ENCODE measurements around the gene ZNF148. TPM values are rescaled to one million over a fixed set of nuclear protein-coding genes. Genes with fewer than 3 reads are reported as not detected.

Gene ZNF148
- total RNA-seq, 1 donor from 2014 or later = 44.5 TPM

- Histone ChIP-seq H3K4me2 (ENCODE audit: low read length) (no peak overlapping the region), H2AFZ (ENCODE audit: low read depth, low read length) (no peak overlapping the region), H3K36me3 (ENCODE audit: insufficient read depth, low read length) (no peaks in the 10 kb centered on the region), H4K20me1 (ENCODE audit: insufficient read depth, low read length) (peaks cover 17% of the 10 kb centered on the region), H3K4me1 (ENCODE audit: insufficient read depth, low read length) (peaks cover 8% of the 10 kb centered on the region), H3K79me2 (ENCODE audit: insufficient read depth, low read length) (peaks cover 30% of the 10 kb centered on the region), H3K9me3 (ENCODE audit: insufficient read depth, low read depth, low read length) (no peaks in the 10 kb centered on the region), H3K9ac (ENCODE audit: low read length) (no peak overlapping the region), H3K27me3 (ENCODE audit: insufficient read depth, low read length) (no peaks in the 10 kb centered on the region), H3K4me3 (ENCODE audit: insufficient read depth, low read depth, low read length) (no peak overlapping the region), H3K27ac (ENCODE audit: low read depth, low read length) (no peak overlapping the region)
- H3K4me3 Mint-ChIP-seq (ENCODE audit: unreplicated experiment) = peak overlapping the region; percentile 31
- no peak for TF ChIP-seq EZH2 (IDR thresholded peaks at IDR 0.05; ENCODE audit: insufficient read depth, low read length)
- no peak for TF ChIP-seq CTCF (IDR thresholded peaks at IDR 0.05; ENCODE audit: insufficient read depth, low read depth, low read length)
- H3K27me3 Mint-ChIP-seq (ENCODE audit: low read depth, unreplicated experiment) = no peaks in the 10 kb centered on the region
- no peaks in the 10 kb centered on the region for H3K9me3 Mint-ChIP-seq (ENCODE audit: unreplicated experiment)
- no peak overlapping the region for H3K27ac Mint-ChIP-seq (ENCODE audit: unreplicated experiment)
- peaks cover 14% of the 10 kb centered on the region for H3K4me1 Mint-ChIP-seq (ENCODE audit: low read depth, unreplicated experiment)
- FAIRE-seq (peak; percentile 55), DNase-seq (ENCODE audit: low read depth) (peak; percentile 88)
- H3K36me3 Mint-ChIP-seq (ENCODE audit: low read depth, unreplicated experiment) = peaks cover 2% of the 10 kb centered on the region
Observed at GRCh38 chr3:125280668-125281361, 94.3 kb downstream of the ZNF148 start.

- Histone ChIP-seq H3K27me3 (ENCODE audit: insufficient read depth, low read length) (no peaks in the 10 kb centered on the region), H3K36me3 (ENCODE audit: insufficient read depth, low read length) (no peaks in the 10 kb centered on the region), H3K9ac (ENCODE audit: low read length) (no peak overlapping the region), H3K27ac (ENCODE audit: low read depth, low read length) (no peak overlapping the region), H3K4me2 (ENCODE audit: low read length) (no peak overlapping the region), H3K4me3 (ENCODE audit: insufficient read depth, low read depth, low read length) (no peak overlapping the region), H4K20me1 (ENCODE audit: insufficient read depth, low read length) (peaks cover 10% of the 10 kb centered on the region), H3K79me2 (ENCODE audit: insufficient read depth, low read length) (peaks cover 6% of the 10 kb centered on the region), H2AFZ (ENCODE audit: low read depth, low read length) (no peak overlapping the region), H3K9me3 (ENCODE audit: insufficient read depth, low read depth, low read length) (no peaks in the 10 kb centered on the region), H3K4me1 (ENCODE audit: insufficient read depth, low read length) (peaks cover 8% of the 10 kb centered on the region)
- TF ChIP-seq EZH2 (IDR thresholded peaks at IDR 0.05; ENCODE audit: insufficient read depth, low read length) (no peak), CTCF (IDR thresholded peaks at IDR 0.05; ENCODE audit: insufficient read depth, low read depth, low read length) (no peak)
- Mint-ChIP-seq H3K27ac (ENCODE audit: unreplicated experiment) (no peak overlapping the region), H3K27me3 (ENCODE audit: low read depth, unreplicated experiment) (no peaks in the 10 kb centered on the region), H3K4me1 (ENCODE audit: low read depth, unreplicated experiment) (peaks cover 13% of the 10 kb centered on the region), H3K9me3 (ENCODE audit: unreplicated experiment) (no peaks in the 10 kb centered on the region), H3K36me3 (ENCODE audit: low read depth, unreplicated experiment) (peaks cover 2% of the 10 kb centered on the region), H3K4me3 (ENCODE audit: unreplicated experiment) (no peak overlapping the region)
- DNase-seq (ENCODE audit: low read depth) = no peak
- FAIRE-seq = no peak
Observed at GRCh38 chr3:125278155-125278554, 97.0 kb downstream of the ZNF148 start.

DNA sequence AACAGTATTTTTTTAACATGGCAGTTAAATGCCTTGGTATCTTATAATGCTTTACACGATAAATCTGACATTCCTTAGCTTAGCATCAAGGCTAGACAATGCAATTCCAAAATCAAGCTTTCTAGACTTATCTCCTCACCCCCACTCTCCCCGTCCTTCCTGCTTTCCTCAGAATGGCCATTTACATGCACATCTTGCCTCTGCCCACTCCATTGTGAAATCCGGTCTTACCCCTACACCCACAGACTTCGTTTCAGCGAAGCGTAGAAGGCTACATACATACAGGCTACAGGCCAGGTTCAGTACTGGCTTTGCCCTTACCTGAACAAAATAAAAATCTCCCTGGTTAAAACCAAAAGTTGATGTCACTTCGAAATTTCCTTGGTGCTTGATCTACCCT is 104.0 kb downstream of the ZNF148 start:
- Histone ChIP-seq H3K27ac (ENCODE audit: low read depth, low read length) (no peak overlapping the region), H2AFZ (ENCODE audit: low read depth, low read length) (no peak overlapping the region), H3K36me3 (ENCODE audit: insufficient read depth, low read length) (no peaks in the 10 kb centered on the region), H3K4me3 (ENCODE audit: insufficient read depth, low read depth, low read length) (no peak overlapping the region), H3K9me3 (ENCODE audit: insufficient read depth, low read depth, low read length) (no peaks in the 10 kb centered on the region), H4K20me1 (ENCODE audit: insufficient read depth, low read length) (peaks cover 23% of the 10 kb centered on the region), H3K4me1 (ENCODE audit: insufficient read depth, low read length) (no peaks in the 10 kb centered on the region), H3K9ac (ENCODE audit: low read length) (no peak overlapping the region), H3K4me2 (ENCODE audit: low read length) (no peak overlapping the region), H3K79me2 (ENCODE audit: insufficient read depth, low read length) (peaks cover 23% of the 10 kb centered on the region), H3K27me3 (ENCODE audit: insufficient read depth, low read length) (no peaks in the 10 kb centered on the region)
- peaks cover 2% of the 10 kb centered on the region for H3K9me3 Mint-ChIP-seq (ENCODE audit: unreplicated experiment)
- DNase-seq (ENCODE audit: low read depth) (no peak), FAIRE-seq (no peak)
- no peak for TF ChIP-seq EZH2 (IDR thresholded peaks at IDR 0.05; ENCODE audit: insufficient read depth, low read length)
- TF ChIP-seq CTCF (IDR thresholded peaks at IDR 0.05; ENCODE audit: insufficient read depth, low read depth, low read length) = no peak
- peak overlapping the region; percentile 2 for H3K27ac Mint-ChIP-seq (ENCODE audit: unreplicated experiment)
- no peaks in the 10 kb centered on the region for H3K4me1 Mint-ChIP-seq (ENCODE audit: low read depth, unreplicated experiment)
- no peaks in the 10 kb centered on the region for H3K27me3 Mint-ChIP-seq (ENCODE audit: low read depth, unreplicated experiment)
- H3K36me3 Mint-ChIP-seq (ENCODE audit: low read depth, unreplicated experiment) = peaks cover 19% of the 10 kb centered on the region
- no peak overlapping the region for H3K4me3 Mint-ChIP-seq (ENCODE audit: unreplicated experiment)

Data from astrocyte (in vitro differentiated cells and primary cell).